H9 (cell line): Measurements from ENCODE around the gene LRRC23. TPM values are rescaled to one million over a fixed set of nuclear protein-coding genes. Genes with fewer than 3 reads are reported as not detected.

Source experiments
- DNase-seq: peaks from one replicate; pipeline ENCODE4 v3.0.0-alpha.2; 2017
- H2AFZ ChIP-seq: one replicate; pipeline ENCODE4 v1.6.1; 2013; ENCODE audit warnings: mild to moderate bottlenecking, low read length, control low read depth, moderate library complexity
- H2AK5ac ChIP-seq: 2 replicates; pipeline ENCODE4 v1.6.1; 2013; ENCODE audit warnings: low read length, control low read depth, mixed read lengths; ENCODE audit not compliant: insufficient read length
- H2BK120ac ChIP-seq: one replicate; pipeline ENCODE4 v1.6.1; 2013; ENCODE audit warnings: low read depth, mild to moderate bottlenecking, low read length, control low read depth, inconsistent platforms; ENCODE audit not compliant: poor library complexity, severe bottlenecking
- H2BK12ac ChIP-seq: 2 replicates; pipeline ENCODE4 v1.6.1; 2013; ENCODE audit warnings: low read length, control low read depth, mixed read lengths, low read depth; ENCODE audit not compliant: insufficient read length
- H2BK15ac ChIP-seq: 2 replicates; pipeline ENCODE4 v1.6.1; 2013; ENCODE audit warnings: low read depth, low read length, control low read depth
- H2BK20ac ChIP-seq: one replicate; pipeline ENCODE4 v1.6.1; 2013; ENCODE audit warnings: low read depth, mild to moderate bottlenecking, low read length, control low read depth, inconsistent platforms; ENCODE audit not compliant: poor library complexity, severe bottlenecking
- H2BK5ac ChIP-seq: 2 replicates; pipeline ENCODE4 v1.6.1; 2013; ENCODE audit warnings: low read length, control low read depth, mixed read lengths; ENCODE audit not compliant: insufficient read length
- H3K14ac ChIP-seq: 2 replicates; pipeline ENCODE4 v1.6.1; 2013; ENCODE audit warnings: low read length, control low read depth; ENCODE audit not compliant: insufficient read depth
- H3K18ac ChIP-seq: 2 replicates; pipeline ENCODE4 v1.6.1; 2013; ENCODE audit warnings: low read depth, mild to moderate bottlenecking, mixed read lengths, low read length, control low read depth; ENCODE audit not compliant: insufficient read length
- H3K23ac ChIP-seq: 2 replicates; pipeline ENCODE4 v1.6.1; 2013; ENCODE audit warnings: low read length, control low read depth, mixed read lengths, low read depth; ENCODE audit not compliant: insufficient read length
- H3K23me2 ChIP-seq: 2 replicates; pipeline ENCODE4 v1.6.1; 2013; ENCODE audit warnings: low read depth, mild to moderate bottlenecking, mixed read lengths, low read length, control low read depth; ENCODE audit not compliant: insufficient read length, poor library complexity, severe bottlenecking
- H3K27ac ChIP-seq: 2 replicates; pipeline ENCODE4 v1.5.1; 2013; ENCODE audit warnings: low read length, control low read depth, mixed read lengths, low read depth; ENCODE audit not compliant: insufficient read length
- H3K27me3 ChIP-seq: 2 replicates; pipeline ENCODE4 v1.6.1; 2013; ENCODE audit warnings: low read length, control low read depth, inconsistent platforms; ENCODE audit not compliant: insufficient read depth
- H3K4ac ChIP-seq: 2 replicates; pipeline ENCODE4 v1.6.1; 2013; ENCODE audit warnings: low read depth, mild to moderate bottlenecking, control low read depth, inconsistent platforms, low read length, moderate library complexity
- H3K4me1 ChIP-seq: 2 replicates; pipeline ENCODE4 v1.6.1; 2013; ENCODE audit warnings: low read length, control low read depth, inconsistent platforms; ENCODE audit not compliant: insufficient read depth
- H3K4me2 ChIP-seq: 2 replicates; pipeline ENCODE4 v1.6.1; 2013; ENCODE audit warnings: low read length, control low read depth, mixed read lengths; ENCODE audit not compliant: insufficient read length, insufficient read depth
- H3K56ac ChIP-seq: 2 replicates; pipeline ENCODE4 v1.6.1; 2013; ENCODE audit warnings: low read depth, mild to moderate bottlenecking, mixed read lengths, low read length, control low read depth; ENCODE audit not compliant: insufficient read length
- H3K79me1 ChIP-seq: 2 replicates; pipeline ENCODE4 v1.6.1; 2013; ENCODE audit warnings: low read depth, mild to moderate bottlenecking, moderate library complexity, low read length, control low read depth, inconsistent platforms; ENCODE audit not compliant: insufficient read depth, poor library complexity, severe bottlenecking
- H3K79me2 ChIP-seq: 2 replicates; pipeline ENCODE4 v1.6.1; 2013; ENCODE audit warnings: low read length, control low read depth, inconsistent platforms; ENCODE audit not compliant: insufficient read depth
- H3K9ac ChIP-seq: 2 replicates; pipeline ENCODE4 v1.6.1; 2013; ENCODE audit warnings: low read length, control low read depth, mixed read lengths; ENCODE audit not compliant: insufficient read length; ENCODE audit errors: extremely low read depth
- H3K9me3 ChIP-seq: one replicate; pipeline ENCODE4 v1.6.1; 2013; ENCODE audit warnings: low read depth, low read length, inconsistent platforms; ENCODE audit not compliant: control insufficient read depth
- H3T11ph ChIP-seq: one replicate; pipeline ENCODE4 v1.6.1; 2013; ENCODE audit warnings: mild to moderate bottlenecking, low read length, control low read depth, inconsistent platforms
- H4K20me1 ChIP-seq: one replicate; pipeline ENCODE4 v1.6.1; 2013; ENCODE audit not compliant: control insufficient read depth, insufficient read length, insufficient read depth
- H4K5ac ChIP-seq: 2 replicates; pipeline ENCODE4 v1.6.1; 2013; ENCODE audit warnings: low read depth, mild to moderate bottlenecking, mixed read lengths, low read length, control low read depth; ENCODE audit not compliant: insufficient read length
- H4K8ac ChIP-seq: replicated peaks from 2 replicates; pipeline ENCODE4 v1.6.1; 2013; ENCODE audit warnings: low read length, control low read depth, mixed read lengths, low read depth; ENCODE audit not compliant: insufficient read length
- H4K91ac ChIP-seq: 2 replicates; pipeline ENCODE4 v1.6.1; 2013; ENCODE audit warnings: low read depth, mild to moderate bottlenecking, moderate library complexity, mixed read lengths, low read length, control low read depth; ENCODE audit not compliant: insufficient read length
- H3K27ac Mint-ChIP-seq, 3 experiments: 2 replicates in 2 of 3; 3 replicates in 1 of 3; pipeline ENCODE4 v1.8.0; 2020 to 2021; ENCODE audit warnings: mixed read lengths in 3 of 3, mild to moderate bottlenecking in 1 of 3, moderate library complexity in 1 of 3
- H3K27me3 Mint-ChIP-seq: 2 replicates; pipeline ENCODE4 v1.8.0; 2021; ENCODE audit warnings: low read depth, mild to moderate bottlenecking, moderate library complexity, mixed read lengths
- H3K36me3 Mint-ChIP-seq, 3 experiments: 2 replicates in 2 of 3; 3 replicates in 1 of 3; pipeline ENCODE4 v1.8.0; 2020 to 2021; ENCODE audit warnings: low read depth in 3 of 3, mixed read lengths in 3 of 3; ENCODE audit not compliant: insufficient read depth in 1 of 3
- H3K4me1 Mint-ChIP-seq, 2 experiments: 2 replicates each; pipeline ENCODE4 v1.8.0; 2020; ENCODE audit warnings: mixed read lengths in 2 of 2
- H3K4me3 Mint-ChIP-seq, 2 experiments: 2 replicates in 1 of 2; 3 replicates in 1 of 2; pipeline ENCODE4 v1.8.0; 2020 to 2021; ENCODE audit warnings: mild to moderate bottlenecking in 2 of 2, mixed read lengths in 2 of 2, moderate library complexity in 1 of 2
- H3K9me3 Mint-ChIP-seq, 2 experiments: 2 replicates in 1 of 2; 3 replicates in 1 of 2; pipeline ENCODE4 v1.8.0; 2020; ENCODE audit warnings: mild to moderate bottlenecking in 2 of 2, mixed read lengths in 2 of 2, moderate library complexity in 1 of 2
- CTCF ChIP-seq: fragments of 200-600 bp; sonication (generic); conservative IDR thresholded peaks from 3 replicates; pipeline ENCODE4 v1.8.0; 2021; ENCODE audit warnings: antibody characterized with exemption, mild to moderate bottlenecking
- WGBS: extraction: QIAGEN DNeasy Blood & Tissue Kit; methylation state at CpG from one replicate; pipeline ENCODE4 v1.1.7; 2013; ENCODE audit warnings: missing lambda C conversion rate, low lambda C conversion rate, mixed read lengths; ENCODE audit not compliant: insufficient read length; ENCODE audit errors: extremely low coverage; 5-methylcytosine and 5-hydroxymethylcytosine counted together
- total RNA-seq: library from RNA; stranded (reverse); gene quantifications from 2 replicates; pipeline ENCODE4 v1.2.1, GENCODE V29; 2021

LRRC23 gene
- total RNA-seq, 1 experiment from 2014 or later = 2.1 TPM

- no peak overlapping the region for H3T11ph ChIP-seq
- H3K23ac ChIP-seq = no peak overlapping the region
- H4K5ac ChIP-seq = no peak overlapping the region
- Mint-ChIP-seq H3K4me1 (peaks cover 29 to 47% of the 10 kb centered on the region in 2 experiments), H3K27me3 (peaks cover 17% of the 10 kb centered on the region), H3K4me3 (peak overlapping the region; percentile 92 to 94), H3K27ac (peak overlapping the region in 2 of 3 experiments; percentile 23 to 52; a peak in 2 of 7 replicates), H3K9me3 (no peaks in the 10 kb centered on the region), H3K36me3 (peaks cover 26 to 43% (median 41%) of the 10 kb centered on the region in 3 experiments)
- H4K20me1 ChIP-seq = no peaks in the 10 kb centered on the region
- H3K9me3 ChIP-seq = no peaks in the 10 kb centered on the region
- H4K91ac ChIP-seq = no peak overlapping the region
- no peak overlapping the region for H3K4ac ChIP-seq
- peak overlapping the region; percentile 70 for H3K4me2 ChIP-seq
- H3K18ac ChIP-seq = no peak overlapping the region
- H3K23me2 ChIP-seq = peaks cover 16% of the 10 kb centered on the region
- H3K56ac ChIP-seq = no peak overlapping the region
- no peak overlapping the region for H3K14ac ChIP-seq
- H2BK5ac ChIP-seq = no peak overlapping the region
- no peaks in the 10 kb centered on the region for H3K27me3 ChIP-seq
- no peak overlapping the region for H2AK5ac ChIP-seq
- H3K79me2 ChIP-seq = no peaks in the 10 kb centered on the region
- H2BK12ac ChIP-seq = no peak overlapping the region
- no peak overlapping the region for H2BK120ac ChIP-seq
- H2BK20ac ChIP-seq = no peak overlapping the region
- H3K79me1 ChIP-seq = peaks cover 6% of the 10 kb centered on the region
- no peak for DNase-seq
- H3K9ac ChIP-seq = no peak overlapping the region
- H3K27ac ChIP-seq = no peak overlapping the region
- H2BK15ac ChIP-seq = no peak overlapping the region
- no peaks in the 10 kb centered on the region; the same call in 1 of the 2 replicates for H3K4me1 ChIP-seq
- no peak overlapping the region for H4K8ac ChIP-seq
- WGBS = no CpG with 5 or more reads among the region's 14 CpGs
- no peak overlapping the region for H2AFZ ChIP-seq
- TF ChIP-seq CTCF = no peak
Observed at GRCh38 chr12:6915789-6916285, 11.2 kb downstream of the LRRC23 start.
